Natural killer cell (primary cell): ENCODE data around the gene TMEM221. TPM values are rescaled to one million over a fixed set of nuclear protein-coding genes. Genes with fewer than 3 reads are reported as not detected.

Source experiments
- ATAC-seq, 3 donors: fragments of 150-1000 bp in 2 of 3; fragments of 200-7000 bp in 1 of 3; cut with Tn5 transposase; 1 replicate in 1 of 3; 2 replicates in 2 of 3; pipeline ENCODE4 v1.10.0; 2021; ENCODE audit warnings: mild to moderate bottlenecking in 2 of 3, moderate library complexity in 2 of 3
- DNase-seq, 2 donors: peaks; one replicate each; pipeline versions ENCODE4 v3.0.0 to v3.0.0-alpha.2; 2013 to 2021; ENCODE audit warnings: mixed read lengths in 1 of 2
- H3K27ac ChIP-seq: one replicate; pipeline ENCODE4 v1.5.1; 2013; ENCODE audit warnings: mild to moderate bottlenecking, low read length
- H3K27me3 ChIP-seq: one replicate; pipeline ENCODE4 v1.6.1; 2013; ENCODE audit warnings: low read length; ENCODE audit not compliant: control insufficient read depth, insufficient read depth
- H3K36me3 ChIP-seq: one replicate; pipeline ENCODE4 v1.6.1; 2013; ENCODE audit warnings: low read length; ENCODE audit not compliant: control insufficient read depth, insufficient read depth
- H3K4me1 ChIP-seq: one replicate; pipeline ENCODE4 v1.6.1; 2013; ENCODE audit warnings: low read length; ENCODE audit not compliant: control insufficient read depth, insufficient read depth
- H3K4me3 ChIP-seq: one replicate; pipeline ENCODE4 v1.5.1; 2013; ENCODE audit warnings: low read length
- H3K9me3 ChIP-seq: one replicate; pipeline ENCODE4 v1.6.1; 2013; ENCODE audit warnings: low read length; ENCODE audit not compliant: control insufficient read depth, insufficient read depth
- H3K27ac Mint-ChIP-seq, 2 donors: one replicate each; pipeline ENCODE4 v1.8.0; 2022; ENCODE audit warnings: mild to moderate bottlenecking in 2 of 2, mixed read lengths in 2 of 2, moderate library complexity in 1 of 2
- H3K27me3 Mint-ChIP-seq, 2 donors: one replicate each; pipeline ENCODE4 v1.8.0; 2022; ENCODE audit warnings: low read depth in 2 of 2, mixed read lengths in 2 of 2
- H3K36me3 Mint-ChIP-seq: one replicate; pipeline ENCODE4 v1.8.0; 2022; ENCODE audit warnings: mixed read lengths
- H3K4me1 Mint-ChIP-seq, 2 donors: one replicate each; pipeline ENCODE4 v1.8.0; 2022; ENCODE audit warnings: mixed read lengths in 2 of 2
- H3K4me3 Mint-ChIP-seq: one replicate; pipeline ENCODE4 v1.8.0; 2022; ENCODE audit warnings: mild to moderate bottlenecking, moderate library complexity, mixed read lengths
- H3K9me3 Mint-ChIP-seq, 2 donors: one replicate each; pipeline ENCODE4 v1.8.0; 2022; ENCODE audit warnings: mixed read lengths in 2 of 2
- WGBS: methylation state at CpG from one replicate; pipeline ENCODE4 v1.1.7; 2013; ENCODE audit warnings: missing lambda C conversion rate; ENCODE audit not compliant: insufficient coverage; 5-methylcytosine and 5-hydroxymethylcytosine counted together
- intact Hi-C: fragments of 100-400 bp; cut with micrococcal nuclease; formaldehyde crosslinking; loops from one replicate; pipeline ENCODE4 v1.14.2; 2022
- total RNA-seq, 4 donors: library from RNA; stranded (reverse); fragments of 120-200 nt in 1 of 4; gene quantifications; one replicate each; pipeline versions ENCODE4 v1.2.3 to v1.2.4, GENCODE V29; 2013 to 2022
- TF ChIP-seq, protein P1 (sequence below): fragments of 200-600 bp; IDR thresholded peaks from one replicate; pipeline ENCODE4 v1.8.0; 2022; ENCODE audit warnings: antibody characterized with exemption

TMEM221 gene
- total RNA-seq, 3 donors from 2014 or later (not counting 1 experiment from before 2014, with no cell fraction given), result not detected

DNA sequence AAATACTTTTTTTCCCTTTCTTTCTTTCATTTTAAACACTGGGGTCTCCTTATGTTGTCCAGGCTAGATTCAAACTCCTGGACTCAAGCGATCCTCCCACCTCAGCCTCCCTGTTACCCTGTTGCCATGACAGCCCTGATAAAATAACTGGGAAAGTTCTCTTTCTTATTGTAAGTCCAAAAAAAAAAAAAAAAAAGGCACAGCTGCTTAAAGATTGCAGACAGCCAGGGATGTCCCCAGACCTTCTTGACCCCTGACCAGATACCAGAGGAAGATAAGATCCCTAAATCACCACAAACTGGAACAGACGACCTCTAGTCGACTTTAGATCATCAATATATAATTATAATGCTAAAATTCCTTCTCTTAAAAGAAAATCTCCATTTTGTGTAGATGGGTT lies 29.8 kb downstream of the TMEM221 start:
- intact Hi-C loops, result no loop called here
- no CpG with 5 or more reads among the region's 3 CpGs for WGBS
- Histone ChIP-seq H3K4me3 (no peak overlapping the region), H3K4me1 (peaks cover 16% of the 10 kb centered on the region), H3K36me3 (peaks cover 4% of the 10 kb centered on the region), H3K27ac (no peak overlapping the region), H3K27me3 (no peaks in the 10 kb centered on the region), H3K9me3 (no peaks in the 10 kb centered on the region)
- Mint-ChIP-seq H3K27me3 (no peaks in the 10 kb centered on the region), H3K27ac (peak overlapping the region; percentile 91 to 95), H3K4me3 (peak overlapping the region; percentile 97), H3K4me1 (peaks cover 8 to 17% of the 10 kb centered on the region in 2 donors), H3K36me3 (no peaks in the 10 kb centered on the region), H3K9me3 (no peaks in the 10 kb centered on the region)
- ATAC-seq (no peak), DNase-seq (no peak)
- TF ChIP-seq, protein P1, sequence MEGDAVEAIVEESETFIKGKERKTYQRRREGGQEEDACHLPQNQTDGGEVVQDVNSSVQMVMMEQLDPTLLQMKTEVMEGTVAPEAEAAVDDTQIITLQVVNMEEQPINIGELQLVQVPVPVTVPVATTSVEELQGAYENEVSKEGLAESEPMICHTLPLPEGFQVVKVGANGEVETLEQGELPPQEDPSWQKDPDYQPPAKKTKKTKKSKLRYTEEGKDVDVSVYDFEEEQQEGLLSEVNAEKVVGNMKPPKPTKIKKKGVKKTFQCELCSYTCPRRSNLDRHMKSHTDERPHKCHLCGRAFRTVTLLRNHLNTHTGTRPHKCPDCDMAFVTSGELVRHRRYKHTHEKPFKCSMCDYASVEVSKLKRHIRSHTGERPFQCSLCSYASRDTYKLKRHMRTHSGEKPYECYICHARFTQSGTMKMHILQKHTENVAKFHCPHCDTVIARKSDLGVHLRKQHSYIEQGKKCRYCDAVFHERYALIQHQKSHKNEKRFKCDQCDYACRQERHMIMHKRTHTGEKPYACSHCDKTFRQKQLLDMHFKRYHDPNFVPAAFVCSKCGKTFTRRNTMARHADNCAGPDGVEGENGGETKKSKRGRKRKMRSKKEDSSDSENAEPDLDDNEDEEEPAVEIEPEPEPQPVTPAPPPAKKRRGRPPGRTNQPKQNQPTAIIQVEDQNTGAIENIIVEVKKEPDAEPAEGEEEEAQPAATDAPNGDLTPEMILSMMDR, result no peak

DNA sequence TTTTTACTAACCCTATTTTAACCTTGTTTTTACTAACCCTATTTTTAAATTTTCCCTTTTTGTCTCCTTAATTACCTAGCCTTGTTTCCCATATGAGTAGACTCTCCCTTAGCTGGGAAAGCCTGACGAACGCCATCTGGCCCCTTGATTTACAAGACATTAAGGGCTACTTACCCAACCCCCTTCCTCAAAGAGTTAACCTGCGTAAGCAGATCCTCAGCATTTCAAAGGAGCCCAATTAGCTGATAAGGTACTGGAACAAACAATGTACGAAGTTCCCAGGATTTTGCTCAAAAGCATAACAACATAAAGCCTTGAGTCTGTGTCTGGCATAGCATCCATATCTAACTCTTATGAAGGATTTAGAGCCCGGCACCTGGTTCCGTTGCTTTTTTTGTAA lies 33.3 kb downstream of the TMEM221 start:
- Mint-ChIP-seq H3K9me3 (no peaks in the 10 kb centered on the region), H3K4me1 (peaks cover 15 to 20% of the 10 kb centered on the region in 2 donors), H3K27me3 (no peaks in the 10 kb centered on the region), H3K27ac (peak overlapping the region in 1 of 2 donors; percentile 14), H3K4me3 (no peak overlapping the region), H3K36me3 (no peaks in the 10 kb centered on the region)
- Histone ChIP-seq H3K4me1 (peaks cover 7% of the 10 kb centered on the region), H3K36me3 (peaks cover 29% of the 10 kb centered on the region), H3K27me3 (no peaks in the 10 kb centered on the region), H3K27ac (no peak overlapping the region), H3K9me3 (no peaks in the 10 kb centered on the region), H3K4me3 (no peak overlapping the region)
- intact Hi-C loops, result no loop called here
- DNase-seq, result no peak
- 95% methylated on average over 6 of the region's 6 CpGs for WGBS
- TF ChIP-seq, protein P1, result no peak
- ATAC-seq, result no peak

DNA sequence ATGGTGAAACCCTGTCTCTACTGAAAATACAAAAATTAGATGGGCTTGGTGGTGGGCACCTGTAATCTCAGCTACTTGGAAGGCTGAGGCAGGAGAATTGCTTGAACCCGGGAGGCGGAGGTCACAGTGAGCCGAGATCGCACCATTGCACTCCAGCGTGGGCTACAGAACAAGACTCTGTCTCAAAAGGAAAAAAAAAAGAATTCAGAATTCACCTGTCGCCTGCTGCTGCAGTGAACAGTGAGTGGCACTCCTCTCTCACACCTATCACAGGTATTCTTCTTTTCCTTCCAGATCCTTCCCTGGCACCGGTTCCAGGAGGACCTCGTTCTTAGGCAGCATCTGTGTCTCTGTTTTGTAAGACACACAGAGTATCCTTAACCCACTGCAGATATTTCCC lies 34.4 kb downstream of the TMEM221 start:
- Mint-ChIP-seq H3K9me3 (no peaks in the 10 kb centered on the region), H3K4me3 (no peak overlapping the region), H3K36me3 (no peaks in the 10 kb centered on the region), H3K27me3 (no peaks in the 10 kb centered on the region), H3K27ac (no peak overlapping the region), H3K4me1 (peaks cover 9 to 12% of the 10 kb centered on the region in 2 donors)
- 98% methylated on average over 8 of the region's 8 CpGs for WGBS
- DNase-seq (no peak), ATAC-seq (no peak)
- H3K4me1 ChIP-seq, result peaks cover 2% of the 10 kb centered on the region
- peaks cover 32% of the 10 kb centered on the region for H3K36me3 ChIP-seq
- intact Hi-C loops, result no loop called here
- H3K27ac ChIP-seq, result no peak overlapping the region
- H3K27me3 ChIP-seq, result no peaks in the 10 kb centered on the region
- TF ChIP-seq, protein P1, result no peak
- no peaks in the 10 kb centered on the region for H3K9me3 ChIP-seq
- H3K4me3 ChIP-seq, result no peak overlapping the region

DNA sequence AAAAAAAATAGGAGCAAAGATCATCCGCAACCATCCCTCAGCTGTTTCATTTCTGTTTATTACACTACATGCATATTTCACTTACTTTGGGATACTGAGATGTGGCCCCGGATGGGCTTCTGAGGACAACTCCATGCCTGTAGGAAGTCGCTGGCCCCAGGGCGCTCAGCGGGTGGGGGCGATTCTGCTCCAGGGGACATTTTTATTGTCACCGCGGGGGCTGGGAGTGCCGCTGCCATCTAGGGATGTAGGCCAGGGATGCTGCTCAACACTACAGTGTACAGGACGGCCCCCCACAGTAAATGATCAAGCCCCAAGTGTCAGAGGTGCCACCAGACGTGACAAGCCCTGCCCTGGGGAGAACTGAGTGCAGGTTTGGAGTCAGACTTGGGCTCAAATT lies 36.7 kb downstream of the TMEM221 start:
- Histone ChIP-seq H3K27ac (no peak overlapping the region), H3K4me3 (no peak overlapping the region), H3K9me3 (no peaks in the 10 kb centered on the region), H3K27me3 (no peaks in the 10 kb centered on the region), H3K36me3 (peaks cover 32% of the 10 kb centered on the region), H3K4me1 (peaks cover 14% of the 10 kb centered on the region)
- Mint-ChIP-seq H3K27me3 (no peaks in the 10 kb centered on the region), H3K4me3 (no peak overlapping the region), H3K27ac (no peak overlapping the region), H3K36me3 (no peaks in the 10 kb centered on the region), H3K4me1 (peaks cover 21 to 24% of the 10 kb centered on the region in 2 donors), H3K9me3 (no peaks in the 10 kb centered on the region)
- no peak for ATAC-seq
- 95% methylated on average over 11 of the region's 11 CpGs for WGBS
- intact Hi-C loops, result no loop called here
- TF ChIP-seq, protein P1, result no peak
- no peak for DNase-seq
